Ectodermal cell (in vitro differentiated cells): ENCODE results near the gene HEG1.

Source experiments
- H3K27ac ChIP-seq: 2 replicates; pipeline ENCODE4 v1.7.0; 2013; ENCODE audit warnings: mild to moderate bottlenecking, low read depth, low read length; ENCODE audit not compliant: insufficient read depth, poor library complexity, severe bottlenecking
- H3K27me3 ChIP-seq: 2 replicates; pipeline ENCODE4 v1.7.0; 2013; ENCODE audit warnings: mild to moderate bottlenecking, low read length; ENCODE audit not compliant: insufficient read depth, control insufficient read depth, poor library complexity, severe bottlenecking
- H3K36me3 ChIP-seq: one replicate; pipeline ENCODE4 v1.7.0; 2013; ENCODE audit warnings: low read length; ENCODE audit not compliant: control insufficient read depth, insufficient read depth
- H3K4me1 ChIP-seq: one replicate; pipeline ENCODE4 v1.7.0; 2013; ENCODE audit warnings: low read length; ENCODE audit not compliant: control insufficient read depth, insufficient read depth
- H3K4me3 ChIP-seq: 2 replicates; pipeline ENCODE4 v1.7.0; 2013; ENCODE audit warnings: low read depth, low read length, control low read depth; ENCODE audit not compliant: insufficient read depth
- H3K9me3 ChIP-seq: 2 replicates; pipeline ENCODE4 v1.7.0; 2013; ENCODE audit warnings: mild to moderate bottlenecking, low read length, moderate library complexity; ENCODE audit not compliant: control insufficient read depth
- WGBS, 2 experiments: methylation state at CpG; one replicate each; pipeline ENCODE4 v1.1.7; 2013; ENCODE audit warnings: missing lambda C conversion rate in 2 of 2; 5-methylcytosine and 5-hydroxymethylcytosine counted together

The HEG1 gene

GRCh38 chr3:124978627-124979026 lies 77.2 kb downstream of the HEG1 start:
- Histone ChIP-seq H3K36me3 (no peaks in the 10 kb centered on the region), H3K4me1 (peaks cover 4% of the 10 kb centered on the region), H3K4me3 (no peak overlapping the region), H3K27me3 (no peaks in the 10 kb centered on the region), H3K27ac (no peak overlapping the region), H3K9me3 (no peaks in the 10 kb centered on the region)
- WGBS, 2 experiments = 93 to 97% methylated on average over 5 to 6 of the region's 7 CpGs

- Histone ChIP-seq H3K9me3 (no peaks in the 10 kb centered on the region), H3K4me3 (no peak overlapping the region), H3K36me3 (no peaks in the 10 kb centered on the region), H3K27ac (no peak overlapping the region), H3K27me3 (no peaks in the 10 kb centered on the region), H3K4me1 (no peaks in the 10 kb centered on the region)
- 90 to 96% methylated on average over 6 of the region's 6 CpGs for WGBS, 2 experiments
Observed at GRCh38 chr3:124976383-124976782, 79.4 kb downstream of the HEG1 start.

GRCh38 chr3:124974691-124975090 lies 81.1 kb downstream of the HEG1 start:
- no peak overlapping the region for H3K27ac ChIP-seq
- H3K4me3 ChIP-seq = no peak overlapping the region
- no peaks in the 10 kb centered on the region for H3K36me3 ChIP-seq
- 97% methylated on average over 2 of the region's 2 CpGs for WGBS, 2 experiments
- H3K27me3 ChIP-seq = no peaks in the 10 kb centered on the region
- H3K4me1 ChIP-seq = no peaks in the 10 kb centered on the region
- no peaks in the 10 kb centered on the region for H3K9me3 ChIP-seq

- no peaks in the 10 kb centered on the region for H3K27me3 ChIP-seq
- H3K4me3 ChIP-seq = no peak overlapping the region
- H3K9me3 ChIP-seq = no peaks in the 10 kb centered on the region
- H3K36me3 ChIP-seq = peaks cover 4% of the 10 kb centered on the region
- no peaks in the 10 kb centered on the region for H3K4me1 ChIP-seq
- H3K27ac ChIP-seq = no peak overlapping the region
Observed at GRCh38 chr3:124973290-124973689, 82.5 kb downstream of the HEG1 start.

- H3K27me3 ChIP-seq = no peaks in the 10 kb centered on the region
- no peaks in the 10 kb centered on the region for H3K9me3 ChIP-seq
- no peak overlapping the region for H3K4me3 ChIP-seq
- 97 to 99% methylated on average over 3 of the region's 3 CpGs for WGBS, 2 experiments
- no peak overlapping the region for H3K27ac ChIP-seq
- H3K4me1 ChIP-seq = no peaks in the 10 kb centered on the region
- H3K36me3 ChIP-seq = peaks cover 4% of the 10 kb centered on the region
Observed at GRCh38 chr3:124972457-124972856, 83.3 kb downstream of the HEG1 start.

- no peak overlapping the region for H3K4me3 ChIP-seq
- no peak overlapping the region for H3K27ac ChIP-seq
- WGBS, 2 experiments = 95% methylated on average over 18 of the region's 18 CpGs
- H3K36me3 ChIP-seq = peaks cover 4% of the 10 kb centered on the region
- H3K4me1 ChIP-seq = no peaks in the 10 kb centered on the region
- no peaks in the 10 kb centered on the region for H3K9me3 ChIP-seq
- no peaks in the 10 kb centered on the region for H3K27me3 ChIP-seq
Observed at GRCh38 chr3:124969963-124970722, 85.7 kb downstream of the HEG1 start.

GRCh38 chr3:124969190-124969589 lies 86.6 kb downstream of the HEG1 start:
- WGBS, 2 experiments = 95 to 97% methylated on average over 8 of the region's 8 CpGs
- H3K4me3 ChIP-seq = no peak overlapping the region

GRCh38 chr3:124967964-124968363 lies 87.8 kb downstream of the HEG1 start:
- Histone ChIP-seq H3K4me3 (no peak overlapping the region), H3K4me1 (no peaks in the 10 kb centered on the region), H3K27ac (no peak overlapping the region), H3K27me3 (no peaks in the 10 kb centered on the region), H3K9me3 (no peaks in the 10 kb centered on the region), H3K36me3 (peaks cover 4% of the 10 kb centered on the region)
- WGBS, 2 experiments = 93 to 94% methylated on average over 10 of the region's 10 CpGs

More at GRCh38 chr3:124969190-124969589, 86.6 kb downstream of the HEG1 start:
- Histone ChIP-seq H3K4me1 (no peaks in the 10 kb centered on the region), H3K27ac (no peak overlapping the region), H3K27me3 (no peaks in the 10 kb centered on the region), H3K36me3 (peaks cover 4% of the 10 kb centered on the region), H3K9me3 (no peaks in the 10 kb centered on the region)

GRCh38 chr3:124966521-124967445 lies 89.0 kb downstream of the HEG1 start:
- Histone ChIP-seq H3K36me3 (peaks cover 4% of the 10 kb centered on the region), H3K27me3 (no peaks in the 10 kb centered on the region), H3K4me1 (no peaks in the 10 kb centered on the region), H3K4me3 (no peak overlapping the region), H3K27ac (no peak overlapping the region), H3K9me3 (no peaks in the 10 kb centered on the region)
- WGBS, 2 experiments = 87 to 94% methylated on average over 7 of the region's 7 CpGs

GRCh38 chr3:124965413-124965812 lies 90.4 kb downstream of the HEG1 start:
- Histone ChIP-seq H3K27me3 (no peaks in the 10 kb centered on the region), H3K4me3 (no peak overlapping the region), H3K4me1 (no peaks in the 10 kb centered on the region), H3K9me3 (no peaks in the 10 kb centered on the region), H3K36me3 (peaks cover 4% of the 10 kb centered on the region), H3K27ac (no peak overlapping the region)
- no CpG with 5 or more reads among the region's 1 CpG for WGBS, 2 experiments
